IMR-90 (cell line): ENCODE data around the gene OAF. TPM values are rescaled to one million over a fixed set of nuclear protein-coding genes. Genes with fewer than 3 reads are reported as not detected.

ENCODE experiments used
- ATAC-seq: fragments of 200-7000 bp; cut with Tn5 transposase; 2 replicates; pipeline ENCODE4 v1.9.1; 2020; ENCODE audit warnings: low read depth, mild to moderate bottlenecking, moderate library complexity
- BruUV-seq: library from RNA; stranded (reverse); fragments of 400-500 nt; replicated peaks from 2 replicates; lab custom pipeline; 2021; lab: Mats Ljungman, UMichigan
- CTCF ChIA-PET: fragments of 300-600 bp; formaldehyde crosslinking; extraction: SDS; loops from one replicate; lab custom pipeline; 2021; ENCODE audit warnings: antibody characterized with exemption; lab: Yijun Ruan, JAX
- POLR2A ChIA-PET: fragments of 300-600 bp; sonication (Branson Sonifier 250); formaldehyde crosslinking; loops from one replicate; lab custom pipeline; 2022; ENCODE audit warnings: antibody characterized with exemption; ENCODE audit not compliant: unreplicated experiment; lab: Charles Lee
- DNase-seq: peaks from one replicate; pipeline ENCODE4 v3.0.0; 2013
- H2AFZ ChIP-seq: replicated peaks from 2 replicates; pipeline ENCODE3; 2013; ENCODE audit warnings: low read length, mild to moderate bottlenecking; ENCODE audit not compliant: poor library complexity
- H2AK5ac ChIP-seq: 2 replicates; pipeline ENCODE4 v1.6.1; 2013; ENCODE audit warnings: low read depth, low read length, inconsistent platforms
- H2AK9ac ChIP-seq: replicated peaks from 2 replicates; pipeline ENCODE3; 2013; ENCODE audit warnings: mild to moderate bottlenecking, low read depth, low read length, moderate library complexity; ENCODE audit not compliant: poor library complexity
- H2BK120ac ChIP-seq: 2 replicates; pipeline ENCODE4 v1.6.1; 2013; ENCODE audit warnings: low read depth, low read length, inconsistent platforms
- H2BK15ac ChIP-seq: 3 replicates; pipeline ENCODE4 v1.6.1; 2013; ENCODE audit warnings: low read depth, low read length, inconsistent platforms
- H2BK20ac ChIP-seq: 2 replicates; pipeline ENCODE4 v1.6.1; 2013; ENCODE audit warnings: low read depth, mild to moderate bottlenecking, inconsistent platforms, low read length, moderate library complexity
- H2BK5ac ChIP-seq: 2 replicates; pipeline ENCODE4 v1.6.1; 2013; ENCODE audit warnings: mild to moderate bottlenecking, low read depth, low read length, inconsistent platforms; ENCODE audit not compliant: poor library complexity, severe bottlenecking
- H3K14ac ChIP-seq: replicated peaks from 2 replicates; pipeline ENCODE4 v1.6.1; 2013; ENCODE audit warnings: low read depth, low read length, inconsistent platforms
- H3K18ac ChIP-seq: 2 replicates; pipeline ENCODE4 v1.6.1; 2013; ENCODE audit warnings: low read depth, low read length, control low read depth
- H3K23ac ChIP-seq: 2 replicates; pipeline ENCODE4 v1.6.1; 2013; ENCODE audit warnings: low read depth, low read length, inconsistent platforms
- H3K27ac ChIP-seq: 2 replicates; pipeline ENCODE4 v1.5.1; 2013; ENCODE audit warnings: mild to moderate bottlenecking, control low read depth, low read length; ENCODE audit not compliant: insufficient read depth
- H3K27me3 ChIP-seq: 2 replicates; pipeline ENCODE4 v1.6.1; 2013; ENCODE audit warnings: low read length; ENCODE audit not compliant: control insufficient read depth, insufficient read depth
- H3K36me3 ChIP-seq: 2 replicates; pipeline ENCODE4 v1.6.1; 2013; ENCODE audit warnings: low read length, mixed read lengths; ENCODE audit not compliant: control insufficient read depth, insufficient read depth
- H3K4ac ChIP-seq: 2 replicates; pipeline ENCODE4 v1.6.1; 2013; ENCODE audit warnings: low read depth, low read length, inconsistent platforms
- H3K4me1 ChIP-seq: 2 replicates; pipeline ENCODE4 v1.6.1; 2013; ENCODE audit warnings: low read length, mixed read lengths; ENCODE audit not compliant: control insufficient read depth, insufficient read depth
- H3K4me2 ChIP-seq: 2 replicates; pipeline ENCODE4 v1.6.1; 2013; ENCODE audit warnings: low read depth, mild to moderate bottlenecking, control low read depth, low read length, moderate library complexity
- H3K4me3 ChIP-seq: 2 replicates; pipeline ENCODE4 v1.5.1; 2013; ENCODE audit warnings: low read depth, mild to moderate bottlenecking, control low read depth, low read length, moderate library complexity; ENCODE audit not compliant: insufficient read depth
- H3K56ac ChIP-seq: 2 replicates; pipeline ENCODE4 v1.6.1; 2013; ENCODE audit warnings: low read length, inconsistent platforms; ENCODE audit not compliant: insufficient read depth; ENCODE audit errors: extremely low read depth
- H3K79me1 ChIP-seq, 2 experiments: 2 replicates each; pipeline ENCODE4 v1.6.1; 2013; ENCODE audit warnings: low read length in 2 of 2, inconsistent platforms in 1 of 2, low read depth in 1 of 2
- H3K9ac ChIP-seq: 2 replicates; pipeline ENCODE4 v1.6.1; 2013; ENCODE audit warnings: low read depth, low read length, control low read depth
- H3K9me1 ChIP-seq: 2 replicates; pipeline ENCODE4 v1.6.1; 2013; ENCODE audit warnings: low read length, inconsistent platforms; ENCODE audit not compliant: insufficient read depth
- H3K9me3 ChIP-seq: 2 replicates; pipeline ENCODE4 v1.6.1; 2013; ENCODE audit warnings: low read length; ENCODE audit not compliant: control insufficient read depth, insufficient read depth
- H4K20me1 ChIP-seq: 2 replicates; pipeline ENCODE4 v1.6.1; 2013; ENCODE audit warnings: low read length, inconsistent platforms; ENCODE audit not compliant: insufficient read depth
- H4K5ac ChIP-seq: 2 replicates; pipeline ENCODE4 v1.6.1; 2013; ENCODE audit warnings: mild to moderate bottlenecking, low read depth, low read length, control low read depth
- H4K8ac ChIP-seq, 2 experiments: 2 replicates each; pipeline ENCODE4 v1.6.1; 2013; ENCODE audit warnings: low read depth in 2 of 2, low read length in 2 of 2, control low read depth in 1 of 2, inconsistent platforms in 1 of 2
- H4K91ac ChIP-seq: 2 replicates; pipeline ENCODE4 v1.6.1; 2013; ENCODE audit warnings: low read depth, low read length, inconsistent platforms; ENCODE audit not compliant: insufficient read depth
- BHLHE40 ChIP-seq: fragments of 150-350 bp; IDR thresholded peaks from 2 replicates; pipeline ENCODE4 v1.6.1; 2016; ENCODE audit warnings: mild to moderate bottlenecking, low read depth, low read length
- CEBPB ChIP-seq: IDR thresholded peaks from 2 replicates; pipeline ENCODE4 v1.6.1; 2012; ENCODE audit warnings: low read depth, low read length, improper control_type of control experiment
- CHD1 ChIP-seq: IDR thresholded peaks from 2 replicates; pipeline ENCODE4 v1.6.1; 2012; ENCODE audit warnings: low read depth, low read length, improper control_type of control experiment
- CTCF ChIP-seq: conservative IDR thresholded peaks from 2 replicates; pipeline ENCODE4 v1.5.1; 2012; ENCODE audit warnings: mild to moderate bottlenecking, low read depth, low read length, improper control_type of control experiment
- ELK1 ChIP-seq: fragments of 150-350 bp; IDR thresholded peaks from 2 replicates; pipeline ENCODE4 v1.6.1; 2016; ENCODE audit warnings: low read depth, mild to moderate bottlenecking, low read length, moderate library complexity, borderline replicate concordance
- FOS ChIP-seq: fragments of 150-350 bp; IDR thresholded peaks from 2 replicates; pipeline ENCODE4 v1.6.1; 2016; ENCODE audit warnings: low read depth, low read length
- MAFK ChIP-seq: IDR thresholded peaks from 2 replicates; pipeline ENCODE4 v1.6.1; 2012; ENCODE audit warnings: low read depth, low read length, improper control_type of control experiment
- MAZ ChIP-seq: IDR thresholded peaks from 2 replicates; pipeline ENCODE4 v1.6.1; 2012; ENCODE audit warnings: low read depth, mild to moderate bottlenecking, low read length, improper control_type of control experiment, moderate library complexity, borderline replicate concordance
- MXI1 ChIP-seq: IDR thresholded peaks from 2 replicates; pipeline ENCODE4 v1.6.1; 2012; ENCODE audit warnings: low read depth, mild to moderate bottlenecking, low read length, moderate library complexity, borderline replicate concordance
- NFE2L2 ChIP-seq: fragments of 150-350 bp; IDR thresholded peaks from 2 replicates; pipeline ENCODE4 v1.6.1; 2016; ENCODE audit warnings: low read depth, mild to moderate bottlenecking, low read length
- POLR2A ChIP-seq: IDR thresholded peaks from 2 replicates; pipeline ENCODE4 v1.6.1; 2012; ENCODE audit warnings: mild to moderate bottlenecking, low read depth, low read length
- RAD21 ChIP-seq: IDR thresholded peaks from 2 replicates; pipeline ENCODE4 v1.6.1; 2012; ENCODE audit warnings: low read length, improper control_type of control experiment
- RCOR1 ChIP-seq: IDR thresholded peaks from 2 replicates; pipeline ENCODE4 v1.6.1; 2012; ENCODE audit warnings: mild to moderate bottlenecking, low read length, improper control_type of control experiment; ENCODE audit not compliant: insufficient replicate concordance
- RFX5 ChIP-seq: IDR thresholded peaks from 2 replicates; pipeline ENCODE4 v1.8.0; 2012; ENCODE audit warnings: low read depth, mild to moderate bottlenecking, low read length, moderate library complexity
- SMC3 ChIP-seq: fragments of 150-350 bp; IDR thresholded peaks from 2 replicates; pipeline ENCODE4 v1.6.1; 2016; ENCODE audit warnings: low read depth, mild to moderate bottlenecking, antibody characterized with exemption, low read length, moderate library complexity
- USF2 ChIP-seq: fragments of 150-350 bp; IDR thresholded peaks from 2 replicates; pipeline ENCODE4 v1.6.1; 2017; ENCODE audit warnings: mild to moderate bottlenecking, antibody characterized with exemption, low read length, low read depth
- WGBS, 2 experiments: methylation state at CpG; one replicate each; pipeline versions ENCODE4 v1.1.5 to v1.1.7; 2013; ENCODE audit warnings: missing lambda C conversion rate in 2 of 2; ENCODE audit not compliant: insufficient read length in 1 of 2; ENCODE audit errors: extremely low coverage in 2 of 2; 5-methylcytosine and 5-hydroxymethylcytosine counted together
- dilution Hi-C: fragments of 300-500 bp; cut with HindIII; formaldehyde crosslinking; loops from one replicate; pipeline ENCODE4 v1.14.3; 2018; ENCODE audit warnings: low sequenced_read_pairs; ENCODE audit not compliant: unreplicated experiment
- in situ Hi-C: fragments of 300-500 bp; cut with MboI; formaldehyde crosslinking; loops from 3 replicates; pipeline ENCODE4 v1.14.3; 2019; ENCODE audit warnings: low sequenced_read_pairs, inconsistent platforms, mixed read lengths
- intact Hi-C: fragments of 100-400 bp; cut with micrococcal nuclease; formaldehyde crosslinking; loops from 2 replicates; pipeline ENCODE4 v1.10.0; 2022
- polyA plus RNA-seq, 3 experiments: library from polyadenylated mRNA; depleted of rRNA; stranded (reverse); fragments of >200 nt; gene quantifications; 2 replicates each; pipeline ENCODE4 v1.2.3, GENCODE V29; 2012; ENCODE audit warnings: low replicate concordance in 1 of 3
- total RNA-seq: library from RNA; depleted of rRNA; stranded (reverse); fragments of >200 nt; gene quantifications from 2 replicates; pipeline ENCODE4 v1.2.3, GENCODE V29; 2012

OAF gene
- total and polyA plus RNA-seq, 2 of the 4 experiments (the other 2 are of a cell fraction): 9.9 to 42.0 TPM

- Histone ChIP-seq H3K9ac (no peak overlapping the region), H4K8ac (no peak overlapping the region), H3K56ac (no peak overlapping the region), H3K4ac (no peak overlapping the region), H2BK15ac (no peak overlapping the region), H3K4me2 (no peak overlapping the region), H2AK9ac (no peak overlapping the region), H2BK120ac (no peak overlapping the region), H4K20me1 (no peaks in the 10 kb centered on the region), H3K27ac (no peak overlapping the region), H2AK5ac (no peak overlapping the region), H3K9me3 (no peaks in the 10 kb centered on the region), H3K9me1 (no peaks in the 10 kb centered on the region), H3K27me3 (peaks cover 17% of the 10 kb centered on the region), H3K23ac (no peak overlapping the region), H3K4me1 (no peaks in the 10 kb centered on the region), H2BK20ac (no peak overlapping the region), H2AFZ (peak overlapping the region; percentile 36), H3K36me3 (no peaks in the 10 kb centered on the region), H2BK5ac (no peak overlapping the region), H3K79me1 (no peaks in the 10 kb centered on the region), H4K5ac (no peak overlapping the region), H3K4me3 (no peak overlapping the region), H4K91ac (no peak overlapping the region), H3K18ac (no peak overlapping the region), H3K14ac (no peak overlapping the region)
- dilution Hi-C loops (no loop called here), intact Hi-C loops (no loop called here), in situ Hi-C loops (no loop called here)
- no TSS peak for BruUV-seq
- DNase-seq: peak; percentile 69
- ChIA-PET POLR2A (no interaction called here), CTCF (no interaction called here)
- ATAC-seq: peak; percentile 72
- 80% methylated on average over 1 of the region's 2 CpGs; no CpG with 5 or more reads in 1 of the 2 experiments for WGBS, 2 experiments
- no peak for TF ChIP-seq MAFK
- TF ChIP-seq MAZ: no peak
- no peak for TF ChIP-seq BHLHE40
- no peak for TF ChIP-seq SMC3
- no peak for TF ChIP-seq CTCF
- TF ChIP-seq FOS: no peak
- no peak for TF ChIP-seq POLR2A
- no peak for TF ChIP-seq USF2
- TF ChIP-seq ELK1: no peak
- no peak for TF ChIP-seq RAD21
- TF ChIP-seq CEBPB: no peak
- no peak for TF ChIP-seq RCOR1
- TF ChIP-seq NFE2L2: no peak
- no peak for TF ChIP-seq MXI1
- TF ChIP-seq RFX5: no peak
- no peak for TF ChIP-seq CHD1
Observed at GRCh38 chr11:120272303-120272702, 61.5 kb downstream of the OAF start.
